SK-N-MC (cell line): ENCODE measurements around the gene SCN1B.
"Not testable (repeated sequence)": the region's sequence is repeated elsewhere in the genome, so short reads cannot be mapped to it uniquely, and the experiment has no call there.

ENCODE experiments used
- DNase-seq: peaks from one replicate; pipeline ENCODE4 v3.0.0-alpha.2; 2011; ENCODE audit warnings: low read depth, low spot score
- H3K27ac ChIP-seq: fragments of 200-600 bp; sonication (generic); 2 replicates; pipeline ENCODE4 v1.5.1; 2016; ENCODE audit warnings: mixed run types
- H3K36me3 ChIP-seq: fragments of 200-600 bp; sonication (generic); 2 replicates; pipeline ENCODE4 v1.6.1; 2017; ENCODE audit warnings: antibody characterized with exemption, low read length, mixed read lengths; ENCODE audit not compliant: insufficient read depth
- H3K4me3 ChIP-seq: fragments of 200-600 bp; sonication (generic); 2 replicates; pipeline ENCODE4 v1.5.1; 2016
- H3K9ac ChIP-seq: fragments of 200-600 bp; sonication (generic); 2 replicates; pipeline ENCODE4 v1.8.0; 2017; ENCODE audit warnings: mixed run types, mixed read lengths; ENCODE audit not compliant: insufficient read length
- H3K9me3 ChIP-seq: fragments of 200-600 bp; sonication (generic); 2 replicates; pipeline ENCODE4 v1.6.1; 2017; ENCODE audit warnings: low read depth, mild to moderate bottlenecking, antibody characterized with exemption, low read length, moderate library complexity, mixed read lengths
- EZH2 ChIP-seq: fragments of 200-600 bp; sonication (generic); IDR thresholded peaks from one replicate; pipeline ENCODE4 v1.6.1; 2017; ENCODE audit warnings: antibody characterized with exemption
- FOXP2 ChIP-seq: optimal IDR thresholded peaks from 2 replicates; pipeline ENCODE3; 2011; ENCODE audit warnings: mild to moderate bottlenecking, moderate library complexity; ENCODE audit not compliant: insufficient read depth; ENCODE audit errors: extremely low read length, control extremely low read depth
- POLR2AphosphoS5 ChIP-seq: IDR thresholded peaks from 2 replicates; pipeline ENCODE4 v1.6.1; 2012; ENCODE audit warnings: mild to moderate bottlenecking, low read depth, low read length, borderline replicate concordance

Gene SCN1B

DNA sequence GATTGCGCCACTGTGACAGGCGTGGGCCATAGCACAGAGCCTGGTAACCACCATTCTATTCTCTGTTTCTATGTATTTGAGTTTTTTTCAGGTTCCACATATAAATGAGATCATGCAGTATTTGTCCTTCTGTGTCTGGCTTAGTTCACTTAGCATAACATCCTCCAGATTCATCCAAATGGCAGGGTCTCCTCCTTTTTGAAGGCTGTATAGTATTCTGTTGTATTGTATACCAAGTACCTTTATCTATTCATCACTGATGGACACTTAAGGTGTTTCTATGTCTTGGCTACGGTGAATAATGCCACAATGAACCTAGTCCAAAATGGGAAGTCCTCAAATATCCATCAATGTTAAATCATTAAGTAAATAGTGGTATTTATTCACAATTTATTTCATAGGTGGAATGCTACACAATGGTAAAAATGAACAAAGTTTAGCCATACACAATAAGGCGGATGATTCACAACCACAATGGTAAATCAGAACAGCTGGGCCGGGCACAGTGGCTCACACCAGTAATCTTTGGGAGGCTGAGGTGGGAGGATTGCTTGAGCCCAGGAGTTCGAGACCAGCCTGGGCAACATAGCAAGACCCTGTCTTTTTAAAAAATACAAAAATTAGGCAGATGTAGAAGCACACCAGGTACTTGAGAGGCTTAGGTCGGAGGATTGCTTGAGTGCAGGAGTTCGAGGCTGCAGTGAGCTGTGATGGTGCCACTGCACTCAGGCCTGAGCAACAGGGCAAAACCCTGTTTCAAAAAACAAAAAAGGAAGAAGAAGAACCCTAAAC is 38.5 kb upstream of the SCN1B start:
- Histone ChIP-seq H3K4me3 (no peak overlapping the region), H3K9ac (no peak overlapping the region), H3K27ac (no peak overlapping the region), H3K36me3 (no peaks in the 10 kb centered on the region), H3K9me3 (no peaks in the 10 kb centered on the region)
- TF ChIP-seq FOXP2 = no peak
- TF ChIP-seq EZH2 = no peak
- no peak for TF ChIP-seq POLR2AphosphoS5
- no peak for DNase-seq

DNA sequence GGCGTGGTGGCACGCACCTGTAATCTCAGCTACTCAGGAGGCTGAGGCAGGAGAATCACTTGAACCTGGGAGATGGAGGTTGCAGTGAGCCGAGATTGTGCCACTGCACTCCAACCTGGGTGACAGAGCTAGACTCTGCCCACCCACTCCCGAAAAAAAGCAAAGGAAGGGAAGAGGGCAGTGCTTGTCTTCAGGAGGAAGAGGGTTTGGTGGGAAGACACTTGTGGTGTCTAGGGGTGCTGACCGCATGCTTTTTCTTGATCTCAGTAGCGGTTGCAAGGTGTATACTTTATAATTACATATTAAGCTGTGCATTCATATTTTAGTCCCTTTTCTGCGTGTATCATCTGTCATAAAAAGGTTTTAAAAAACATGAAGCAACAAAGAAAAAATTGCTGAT is 37.7 kb upstream of the SCN1B start:
- not testable (repeated sequence) for H3K4me3 ChIP-seq, DNase-seq, H3K9me3 ChIP-seq, H3K36me3 ChIP-seq, H3K27ac ChIP-seq, H3K9ac ChIP-seq

DNA sequence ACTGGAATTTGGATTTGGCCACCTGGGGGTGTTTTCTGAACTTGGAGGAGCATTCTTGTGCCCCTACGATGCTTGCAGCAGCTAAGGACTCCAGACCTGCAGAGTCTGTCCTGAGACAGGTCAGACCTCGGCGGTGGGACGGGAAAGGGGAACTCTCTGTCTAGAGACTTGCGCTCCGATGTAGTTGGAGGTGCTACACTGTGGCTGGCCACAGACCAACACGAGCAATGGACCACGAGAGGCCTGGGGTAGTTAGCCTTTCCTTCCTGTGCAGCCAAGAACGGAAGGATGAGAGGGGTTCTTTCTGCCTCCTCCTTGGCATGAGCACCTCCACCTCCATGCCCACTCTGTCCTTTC is 36.0 kb upstream of the SCN1B start:
- Histone ChIP-seq H3K27ac (no peak overlapping the region), H3K36me3 (no peaks in the 10 kb centered on the region), H3K9me3 (no peaks in the 10 kb centered on the region), H3K4me3 (no peak overlapping the region), H3K9ac (no peak overlapping the region)
- no peak for DNase-seq
- TF ChIP-seq EZH2 (no peak), POLR2AphosphoS5 (no peak), FOXP2 (no peak)

DNA sequence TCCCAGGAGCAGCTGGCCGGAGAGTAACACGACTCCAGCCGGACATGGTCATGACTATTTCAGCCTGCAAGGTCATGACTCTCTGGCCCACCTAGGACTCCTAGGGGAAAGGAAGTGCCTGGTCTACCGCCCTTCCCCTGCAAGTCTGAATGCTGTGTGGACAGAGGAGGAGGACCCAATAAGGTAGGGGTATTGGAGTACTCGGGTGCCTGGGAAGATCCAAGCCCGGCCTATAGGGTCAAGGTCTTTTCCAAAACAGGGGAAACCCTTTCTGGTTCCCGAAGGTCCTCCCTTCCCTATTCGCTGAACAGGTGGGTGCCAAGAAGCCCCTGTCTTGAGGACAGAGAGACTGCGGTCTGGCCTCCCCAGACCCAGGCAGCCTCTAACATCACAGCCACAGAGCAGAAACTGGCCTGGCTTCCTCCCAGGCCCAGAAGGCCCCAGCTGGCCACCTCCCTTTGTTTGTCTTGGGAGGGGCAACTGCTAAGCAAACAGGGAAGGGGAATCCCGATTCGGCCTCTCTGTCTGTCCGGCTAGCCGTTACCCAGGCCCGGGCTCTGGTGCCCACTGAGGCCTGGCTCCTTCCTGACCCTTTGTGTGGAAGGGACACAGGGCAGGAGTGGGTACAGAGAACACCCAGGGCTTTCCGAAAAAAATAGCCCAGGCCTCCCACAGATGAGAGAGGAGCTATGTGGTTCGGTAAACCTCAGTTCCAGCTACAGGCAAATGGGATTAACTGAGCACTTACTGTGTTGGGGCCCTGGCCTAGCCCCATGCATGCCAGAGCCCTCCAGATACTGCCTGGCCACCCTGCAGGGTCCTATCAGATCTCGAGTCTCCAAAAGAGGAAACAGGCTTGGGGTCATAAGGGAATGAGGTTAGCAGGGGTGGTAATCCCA is 35.4 kb upstream of the SCN1B start:
- Histone ChIP-seq H3K4me3 (no peak overlapping the region), H3K9me3 (no peaks in the 10 kb centered on the region), H3K36me3 (no peaks in the 10 kb centered on the region), H3K9ac (no peak overlapping the region), H3K27ac (no peak overlapping the region)
- DNase-seq = no peak
- TF ChIP-seq POLR2AphosphoS5 = no peak
- no peak for TF ChIP-seq EZH2
- TF ChIP-seq FOXP2 = no peak

DNA sequence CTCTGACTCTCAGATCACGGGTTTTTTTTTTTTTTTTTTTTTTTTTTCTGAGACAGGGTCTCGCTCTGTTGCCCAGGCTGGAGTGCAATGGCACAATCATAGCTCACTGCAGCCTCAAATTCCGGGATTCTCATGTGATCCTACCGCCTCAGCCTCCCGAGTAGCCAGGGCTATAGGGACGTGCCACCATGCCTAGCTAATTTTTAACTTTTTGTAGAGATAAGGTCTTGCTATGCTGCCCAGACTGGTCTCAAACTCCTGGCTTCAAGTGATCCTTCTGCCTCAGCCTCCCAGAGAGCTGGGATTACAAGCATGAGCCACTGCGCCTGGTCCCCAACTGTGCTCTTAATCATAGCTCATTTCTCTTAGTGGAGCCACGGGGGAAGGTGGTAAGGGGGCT is 34.7 kb upstream of the SCN1B start:
- TF ChIP-seq EZH2 = no peak
- no peak for DNase-seq
- Histone ChIP-seq H3K9ac (no peak overlapping the region), H3K27ac (no peak overlapping the region), H3K9me3 (no peaks in the 10 kb centered on the region), H3K4me3 (no peak overlapping the region), H3K36me3 (no peaks in the 10 kb centered on the region)

DNA sequence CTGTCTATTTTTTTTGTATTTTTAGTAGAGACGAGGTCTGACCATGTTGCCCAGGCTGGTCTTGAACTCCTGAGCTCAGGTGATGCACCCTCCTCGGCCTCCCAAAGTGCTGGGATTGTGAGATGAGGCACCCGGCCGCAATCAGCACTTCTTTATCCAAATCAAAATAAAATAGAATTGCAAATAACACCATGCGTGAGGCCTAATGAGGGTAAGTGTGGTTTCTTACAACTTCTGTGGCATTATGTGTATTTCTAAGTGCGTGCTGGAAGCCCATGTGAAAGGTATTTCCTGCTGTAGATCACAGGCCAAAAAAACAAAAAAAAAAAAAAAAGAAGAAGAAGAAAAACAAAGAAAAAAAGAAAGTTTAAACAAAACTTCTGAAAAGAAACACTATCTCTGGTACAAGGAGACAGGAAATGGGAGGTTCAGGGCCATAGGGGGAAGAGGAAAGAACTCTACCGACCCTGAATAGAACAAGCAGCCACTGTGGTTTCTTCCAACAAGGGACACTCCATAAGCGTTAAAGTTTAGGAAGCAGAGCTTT is 33.1 kb upstream of the SCN1B start:
- no peaks in the 10 kb centered on the region for H3K9me3 ChIP-seq
- H3K9ac ChIP-seq = no peak overlapping the region
- H3K36me3 ChIP-seq = peaks cover 4% of the 10 kb centered on the region; the same call in 1 of the 2 replicates
- no peak for TF ChIP-seq POLR2AphosphoS5
- TF ChIP-seq FOXP2 = no peak
- no peak for TF ChIP-seq EZH2
- DNase-seq = no peak
- no peak overlapping the region for H3K4me3 ChIP-seq
- H3K27ac ChIP-seq = peak overlapping the region; percentile 51; the same call in 1 of the 2 replicates

DNA sequence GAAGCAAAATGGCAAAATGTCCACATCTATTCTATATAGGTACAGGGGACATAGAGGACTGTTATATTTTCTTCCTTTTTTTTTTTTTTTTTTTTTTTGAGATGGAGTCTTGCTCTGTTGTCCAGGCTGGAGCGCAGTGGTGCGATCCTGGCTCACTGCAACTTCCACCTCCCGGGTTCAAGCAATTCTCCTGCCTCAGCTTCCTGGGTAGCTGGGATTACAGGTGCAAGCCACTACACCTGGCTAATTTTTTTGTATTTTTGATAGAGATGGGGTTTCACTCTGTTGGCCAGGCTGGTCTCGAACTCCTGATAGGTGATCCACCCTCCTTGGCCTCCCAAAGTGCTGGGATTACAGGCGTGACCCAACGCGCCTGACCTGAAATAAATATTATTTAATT is 32.0 kb upstream of the SCN1B start:
- H3K27ac ChIP-seq, H3K4me3 ChIP-seq: not testable (repeated sequence)

DNA sequence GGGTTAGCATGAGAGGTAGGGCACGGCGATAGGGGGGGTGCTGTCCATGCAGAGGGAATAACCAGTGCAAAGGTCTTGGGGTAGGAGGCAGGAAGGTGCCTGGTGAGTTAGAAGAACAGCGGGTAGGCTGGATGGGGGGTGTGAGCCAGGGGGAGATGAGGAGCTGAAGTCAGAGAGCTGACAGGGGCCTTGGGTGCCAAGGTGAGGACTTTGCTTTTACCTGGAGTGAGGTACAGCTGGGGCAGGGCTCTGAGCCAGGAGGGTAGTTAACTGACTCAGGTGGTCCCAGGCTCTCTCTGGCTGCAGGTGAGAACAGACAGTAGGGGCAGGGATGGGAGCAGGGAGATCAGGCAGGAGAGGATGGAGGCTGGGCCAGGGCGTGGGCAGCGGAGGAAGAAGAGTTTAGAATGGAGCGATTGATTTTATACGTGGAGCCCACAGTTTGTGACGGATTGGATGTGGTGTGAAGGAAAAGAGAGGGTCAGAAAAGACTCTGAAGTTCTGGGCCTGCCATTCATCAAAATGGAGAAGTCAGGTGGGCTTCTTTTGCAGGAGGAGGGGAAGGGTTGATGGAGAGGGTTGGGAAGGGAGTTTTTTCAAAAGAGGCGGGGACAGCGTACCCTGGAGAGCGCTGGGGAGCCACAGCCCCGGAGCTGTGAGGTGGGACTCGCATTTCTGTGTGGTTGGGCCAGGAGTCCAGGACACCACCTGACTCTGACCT is 31.3 kb upstream of the SCN1B start:
- Histone ChIP-seq H3K4me3 (no peak overlapping the region), H3K36me3 (peaks cover 5% of the 10 kb centered on the region; the same call in 1 of the 2 replicates), H3K9me3 (no peaks in the 10 kb centered on the region), H3K27ac (no peak overlapping the region), H3K9ac (no peak overlapping the region)
- no peak for DNase-seq
- TF ChIP-seq POLR2AphosphoS5 (no peak), FOXP2 (no peak), EZH2 (no peak)

More for the DNA sequence above, 32.0 kb upstream of the SCN1B start:
- H3K36me3 ChIP-seq, H3K9me3 ChIP-seq, DNase-seq, H3K9ac ChIP-seq: not testable (repeated sequence)
